Uterus (tissue), 2 donors: ENCODE data around the gene EVI5.

Experiments used
- CTCF ChIP-seq, 4 experiments: fragments of 200-600 bp in 2 of 4; fragments of 450-650 bp in 2 of 4; sonication (generic) in 2 of 4; IDR thresholded peaks; one replicate each; pipeline ENCODE4 v1.5.1; 2016 to 2019; ENCODE audit warnings: antibody characterized with exemption in 4 of 4, mild to moderate bottlenecking in 2 of 4, moderate library complexity in 1 of 4
- POLR2A ChIP-seq, 2 donors: fragments of 450-650 bp; IDR thresholded peaks; one replicate each; pipeline ENCODE4 v1.6.1; 2016; ENCODE audit warnings: antibody characterized with exemption in 2 of 2, mild to moderate bottlenecking in 1 of 2, moderate library complexity in 1 of 2

- TF ChIP-seq CTCF (IDR thresholded peaks at IDR 0.05): no peak
- no peak for TF ChIP-seq POLR2A (IDR thresholded peaks at IDR 0.05)
These were observed 41.7 kb downstream of the EVI5 start for GRCh38 chr1:92743221-92743620.
